HPDE6-E6E7 (cell line): ENCODE data around the gene LHFPL3.
A peak's percentile ranks its signal among the peaks of the same experiment; 100 is the strongest.

Source experiments
- DNase-seq: peaks from one replicate; pipeline ENCODE4 v3.0.0; 2011; ENCODE audit warnings: missing footprints; ENCODE audit errors: extremely low spot score

The LHFPL3 gene

GRCh38 chr7:104843198-104843597, 514.8 kb downstream of the LHFPL3 start:
- DNase-seq: no peak

- no peak for DNase-seq
Measured at GRCh38 chr7:104845557-104845956, 517.2 kb downstream of the LHFPL3 start.

GRCh38 chr7:104846731-104847130, 518.3 kb downstream of the LHFPL3 start:
- DNase-seq: no peak

GRCh38 chr7:104848138-104848990, 520.0 kb downstream of the LHFPL3 start:
- DNase-seq: peak; percentile 31

- no peak for DNase-seq
Measured at GRCh38 chr7:104850374-104850773, 522.0 kb downstream of the LHFPL3 start.

GRCh38 chr7:104851268-104851667, 522.9 kb downstream of the LHFPL3 start:
- DNase-seq: no peak

GRCh38 chr7:104852386-104852785, 524.0 kb downstream of the LHFPL3 start:
- DNase-seq: no peak

- DNase-seq: no peak
Measured at GRCh38 chr7:104855861-104856260, 527.5 kb downstream of the LHFPL3 start.

GRCh38 chr7:104857458-104858425, 529.3 kb downstream of the LHFPL3 start:
- no peak for DNase-seq

- no peak for DNase-seq
Measured at GRCh38 chr7:104859754-104860426, 531.5 kb downstream of the LHFPL3 start.

GRCh38 chr7:104861729-104862390, 533.5 kb downstream of the LHFPL3 start:
- no peak for DNase-seq

- no peak for DNase-seq
Measured at GRCh38 chr7:104862719-104863118, 534.3 kb downstream of the LHFPL3 start.

- DNase-seq: no peak
Measured at GRCh38 chr7:104873401-104873800, 545.0 kb downstream of the LHFPL3 start.

GRCh38 chr7:104878577-104878976, 550.2 kb downstream of the LHFPL3 start:
- DNase-seq: no peak

- DNase-seq: no peak
Measured at GRCh38 chr7:104883248-104883717, 554.9 kb downstream of the LHFPL3 start.

- peak; percentile 86 for DNase-seq
Measured at GRCh38 chr7:104883718-104884452, 555.5 kb downstream of the LHFPL3 start.

GRCh38 chr7:104886651-104887050, 558.2 kb downstream of the LHFPL3 start:
- DNase-seq: no peak

- DNase-seq: no peak
Measured at GRCh38 chr7:104890216-104890615, 561.8 kb downstream of the LHFPL3 start.

GRCh38 chr7:104891949-104892348, 563.5 kb downstream of the LHFPL3 start:
- DNase-seq: no peak

- no peak for DNase-seq
Measured at GRCh38 chr7:104894314-104894713, 565.9 kb downstream of the LHFPL3 start.
